ENCODE measurements around the gene LARP7.

DNA sequence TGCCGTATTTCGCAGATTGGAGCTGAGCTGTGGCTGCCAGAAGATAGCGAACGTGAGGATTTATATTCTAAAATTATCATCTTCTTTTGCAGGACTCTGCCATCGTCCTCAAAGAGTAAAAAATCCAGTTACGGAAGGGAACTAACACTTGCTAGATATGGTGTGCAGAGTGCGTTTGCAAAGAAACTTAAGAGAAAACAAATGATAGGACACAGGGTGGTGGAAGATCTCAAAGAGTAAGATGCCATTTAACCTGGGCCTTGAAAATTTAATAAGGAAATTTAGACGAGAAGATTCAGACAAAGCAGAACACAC, 566 bp downstream of the LARP7 start:
- TF ChIP-seq, protein P1, sequence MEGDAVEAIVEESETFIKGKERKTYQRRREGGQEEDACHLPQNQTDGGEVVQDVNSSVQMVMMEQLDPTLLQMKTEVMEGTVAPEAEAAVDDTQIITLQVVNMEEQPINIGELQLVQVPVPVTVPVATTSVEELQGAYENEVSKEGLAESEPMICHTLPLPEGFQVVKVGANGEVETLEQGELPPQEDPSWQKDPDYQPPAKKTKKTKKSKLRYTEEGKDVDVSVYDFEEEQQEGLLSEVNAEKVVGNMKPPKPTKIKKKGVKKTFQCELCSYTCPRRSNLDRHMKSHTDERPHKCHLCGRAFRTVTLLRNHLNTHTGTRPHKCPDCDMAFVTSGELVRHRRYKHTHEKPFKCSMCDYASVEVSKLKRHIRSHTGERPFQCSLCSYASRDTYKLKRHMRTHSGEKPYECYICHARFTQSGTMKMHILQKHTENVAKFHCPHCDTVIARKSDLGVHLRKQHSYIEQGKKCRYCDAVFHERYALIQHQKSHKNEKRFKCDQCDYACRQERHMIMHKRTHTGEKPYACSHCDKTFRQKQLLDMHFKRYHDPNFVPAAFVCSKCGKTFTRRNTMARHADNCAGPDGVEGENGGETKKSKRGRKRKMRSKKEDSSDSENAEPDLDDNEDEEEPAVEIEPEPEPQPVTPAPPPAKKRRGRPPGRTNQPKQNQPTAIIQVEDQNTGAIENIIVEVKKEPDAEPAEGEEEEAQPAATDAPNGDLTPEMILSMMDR (tag by site-specific recombination; IDR thresholded peaks at IDR 0.05), result no peak
- no peak for TF ChIP-seq ZNF10 (tag by site-specific recombination; IDR thresholded peaks at IDR 0.05)
- no peak for TF ChIP-seq ZNF544 (tag by site-specific recombination; IDR thresholded peaks at IDR 0.05)
- TF ChIP-seq ZNF624 (tag by site-specific recombination; IDR thresholded peaks at IDR 0.05), result no peak
- TF ChIP-seq, protein P2, sequence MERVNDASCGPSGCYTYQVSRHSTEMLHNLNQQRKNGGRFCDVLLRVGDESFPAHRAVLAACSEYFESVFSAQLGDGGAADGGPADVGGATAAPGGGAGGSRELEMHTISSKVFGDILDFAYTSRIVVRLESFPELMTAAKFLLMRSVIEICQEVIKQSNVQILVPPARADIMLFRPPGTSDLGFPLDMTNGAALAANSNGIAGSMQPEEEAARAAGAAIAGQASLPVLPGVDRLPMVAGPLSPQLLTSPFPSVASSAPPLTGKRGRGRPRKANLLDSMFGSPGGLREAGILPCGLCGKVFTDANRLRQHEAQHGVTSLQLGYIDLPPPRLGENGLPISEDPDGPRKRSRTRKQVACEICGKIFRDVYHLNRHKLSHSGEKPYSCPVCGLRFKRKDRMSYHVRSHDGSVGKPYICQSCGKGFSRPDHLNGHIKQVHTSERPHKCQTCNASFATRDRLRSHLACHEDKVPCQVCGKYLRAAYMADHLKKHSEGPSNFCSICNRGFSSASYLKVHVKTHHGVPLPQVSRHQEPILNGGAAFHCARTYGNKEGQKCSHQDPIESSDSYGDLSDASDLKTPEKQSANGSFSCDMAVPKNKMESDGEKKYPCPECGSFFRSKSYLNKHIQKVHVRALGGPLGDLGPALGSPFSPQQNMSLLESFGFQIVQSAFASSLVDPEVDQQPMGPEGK (tag by site-specific recombination; IDR thresholded peaks at IDR 0.05), result no peak

All from HEK293 (cell line).